Measurements from ENCODE around the gene NLRP4. TPM values are rescaled to one million over a fixed set of nuclear protein-coding genes. Genes with fewer than 3 reads are reported as not detected.

The NLRP4 gene
- total and polyA plus RNA-seq, 2 experiments from 2014 or later = not detected

- Histone ChIP-seq H3K27ac (ENCODE audit: low read depth) (no peak overlapping the region), H3F3A (replicated peaks; ENCODE audit: low read depth) (no peaks in the 10 kb centered on the region), H3K36me3 (ENCODE audit: insufficient read depth) (no peaks in the 10 kb centered on the region), H3K4me1 (ENCODE audit: insufficient read depth) (no peaks in the 10 kb centered on the region), H4K20me1 (replicated peaks; ENCODE audit: insufficient read depth) (no peaks in the 10 kb centered on the region), H3K4me3 (no peak overlapping the region), H2AFZ (no peak overlapping the region), H3K79me2 (replicated peaks; ENCODE audit: insufficient read depth) (no peaks in the 10 kb centered on the region), H3K4me2 (no peak overlapping the region), H3K9me2 (ENCODE audit: insufficient read depth) (no peaks in the 10 kb centered on the region), H3K27me3 (ENCODE audit: insufficient read depth) (no peaks in the 10 kb centered on the region)
- Mint-ChIP-seq H3K9me3 (peaks cover 89% of the 10 kb centered on the region), H3K4me1 (no peaks in the 10 kb centered on the region), H3K27me3 (ENCODE audit: insufficient read depth, low read depth, poor library complexity) (peaks cover 4% of the 10 kb centered on the region), H3K36me3 (ENCODE audit: low read depth) (peaks cover 18% of the 10 kb centered on the region), H3K27ac (no peak overlapping the region), H3K4me3 (no peak overlapping the region)
- DNase-seq (ENCODE audit: low spot score) (no peak), ATAC-seq (no peak)
- no peak for TF ChIP-seq ZNF462 (CRISPR knock-in tag; IDR thresholded peaks at IDR 0.05)
- no peak for TF ChIP-seq EZH2phosphoT487 (IDR thresholded peaks at IDR 0.05; ENCODE audit: unreplicated experiment)
- TF ChIP-seq POLR2AphosphoS5 (IDR thresholded peaks at IDR 0.05; ENCODE audit: low read depth) = no peak
Measured at GRCh38 chr19:55877211-55877610, 40.9 kb downstream of the NLRP4 start.

GRCh38 chr19:55882626-55883025, 46.3 kb downstream of the NLRP4 start:
- peaks cover 95% of the 10 kb centered on the region for H3K9me3 Mint-ChIP-seq
- Histone ChIP-seq H3K4me3 (no peak overlapping the region), H3F3A (replicated peaks; ENCODE audit: low read depth) (no peaks in the 10 kb centered on the region), H3K79me2 (replicated peaks; ENCODE audit: insufficient read depth) (no peaks in the 10 kb centered on the region), H3K4me2 (no peak overlapping the region), H4K20me1 (replicated peaks; ENCODE audit: insufficient read depth) (no peaks in the 10 kb centered on the region), H2AFZ (no peak overlapping the region), H3K9me2 (ENCODE audit: insufficient read depth) (no peaks in the 10 kb centered on the region), H3K27ac (ENCODE audit: low read depth) (no peak overlapping the region), H3K27me3 (ENCODE audit: insufficient read depth) (no peaks in the 10 kb centered on the region), H3K36me3 (ENCODE audit: insufficient read depth) (0 out of 2 replicates have a peak, but pooled peaks cover 4% of the 10 kb centered on the region), H3K4me1 (ENCODE audit: insufficient read depth) (no peaks in the 10 kb centered on the region)
- peaks cover 4% of the 10 kb centered on the region for H3K27me3 Mint-ChIP-seq (ENCODE audit: insufficient read depth, low read depth, poor library complexity)
- H3K27ac Mint-ChIP-seq = no peak overlapping the region
- TF ChIP-seq ZNF462 (CRISPR knock-in tag; IDR thresholded peaks at IDR 0.05) = no peak
- TF ChIP-seq EZH2 (IDR thresholded peaks at IDR 0.05; ENCODE audit: low read depth, unreplicated experiment) = no peak
- no peak for TF ChIP-seq ZNF331 (CRISPR knock-in tag; IDR thresholded peaks at IDR 0.05; ENCODE audit: low read depth)
- no peak for TF ChIP-seq JUNB (IDR thresholded peaks at IDR 0.05; ENCODE audit: unreplicated experiment)
- TF ChIP-seq NANOG (IDR thresholded peaks at IDR 0.05; ENCODE audit: borderline replicate concordance) = no peak
- no peaks in the 10 kb centered on the region for H3K4me1 Mint-ChIP-seq
- no peak overlapping the region for H3K4me3 Mint-ChIP-seq
- no peak for DNase-seq (ENCODE audit: low spot score)
- no peak for ATAC-seq
- H3K36me3 Mint-ChIP-seq (ENCODE audit: low read depth) = peaks cover 38% of the 10 kb centered on the region

Data from GM23338 (cell line).